HG03060 (cell line): ENCODE results near the gene TSHR.
"Not testable (repeated sequence)": the region's sequence is repeated elsewhere in the genome, so short reads cannot be mapped to it uniquely, and the experiment has no call there.

Experiments used
- ATAC-seq: cut with Tn5 transposase; IDR thresholded peaks from one replicate; pipeline ENCODE4 v1.9.1; 2021; ENCODE audit warnings: low read depth, moderate number of reproducible peaks; ENCODE audit not compliant: unreplicated experiment

TSHR gene

GRCh38 chr14:80948291-80948690 is 7.1 kb upstream of the TSHR start:
- ATAC-seq = no peak

GRCh38 chr14:80951491-80951890 is 3.9 kb upstream of the TSHR start:
- ATAC-seq = no peak

- not testable (repeated sequence) for ATAC-seq
These were observed 2.2 kb upstream of the TSHR start for GRCh38 chr14:80953211-80953610.

GRCh38 chr14:80954687-80955299 is 628 bp upstream of the TSHR start:
- no peak for ATAC-seq

GRCh38 chr14:80956102-80956501 is 681 bp downstream of the TSHR start:
- no peak for ATAC-seq

GRCh38 chr14:80956922-80957321 is 1.5 kb downstream of the TSHR start:
- no peak for ATAC-seq

- ATAC-seq = no peak
These were observed 2.2 kb downstream of the TSHR start for GRCh38 chr14:80957613-80958012.

GRCh38 chr14:80958226-80958625 is 2.8 kb downstream of the TSHR start:
- no peak for ATAC-seq

GRCh38 chr14:80958939-80959338 is 3.5 kb downstream of the TSHR start:
- ATAC-seq = no peak

- peak; percentile 97 for ATAC-seq
These were observed 4.1 kb downstream of the TSHR start for GRCh38 chr14:80959496-80959895.

GRCh38 chr14:80965037-80965436 is 9.6 kb downstream of the TSHR start:
- no peak for ATAC-seq

GRCh38 chr14:80973931-80974641 is 18.7 kb downstream of the TSHR start:
- no peak for ATAC-seq

GRCh38 chr14:80974679-80975078 is 19.3 kb downstream of the TSHR start:
- ATAC-seq = no peak

- no peak for ATAC-seq
These were observed 21.8 kb downstream of the TSHR start for GRCh38 chr14:80977221-80977620.

GRCh38 chr14:80978403-80978802 is 23.0 kb downstream of the TSHR start:
- no peak for ATAC-seq

GRCh38 chr14:80979951-80980350 is 24.5 kb downstream of the TSHR start:
- no peak for ATAC-seq

- no peak for ATAC-seq
These were observed 25.7 kb downstream of the TSHR start for GRCh38 chr14:80981156-80981555.

GRCh38 chr14:80981673-80982072 is 26.3 kb downstream of the TSHR start:
- no peak for ATAC-seq

- no peak for ATAC-seq
These were observed 27.3 kb downstream of the TSHR start for GRCh38 chr14:80982711-80983110.

- ATAC-seq = no peak
These were observed 32.0 kb downstream of the TSHR start for GRCh38 chr14:80987235-80988032.

- ATAC-seq = no peak
These were observed 32.8 kb downstream of the TSHR start for GRCh38 chr14:80988192-80988591.
